ENCODE data around the gene CSPG4.

- TF ChIP-seq ZNF707 (CRISPR knock-in tag; conservative IDR thresholded peaks at IDR 0.05) (no peak), KLF16 (IDR thresholded peaks at IDR 0.05) (no peak), ARHGAP35 (IDR thresholded peaks at IDR 0.05; ENCODE audit: partially characterized antibody) (no peak), SMC3 (conservative IDR thresholded peaks at IDR 0.05; ENCODE audit: insufficient read depth, low read depth, low read length) (no peak), PRDM10 (IDR thresholded peaks at IDR 0.05; ENCODE audit: partially characterized antibody) (no peak), GATA2 (CRISPR knock-in tag; IDR thresholded peaks at IDR 0.05) (no peak), SMAD3 (CRISPR knock-in tag; conservative IDR thresholded peaks at IDR 0.05) (no peak), IFI16 (CRISPR knock-in tag; IDR thresholded peaks at IDR 0.05) (no peak)
Observed at GRCh38 chr15:75704618-75705017, 8.0 kb downstream of the CSPG4 start.
